Activated B cell treated with CpG ODN at 0.5 μM for 24 hours (primary cell): ENCODE results near the gene GPRASP2. TPM values are rescaled to one million over a fixed set of nuclear protein-coding genes. Genes with fewer than 3 reads are reported as not detected.

ENCODE experiments used
- ATAC-seq: fragments of 200-7000 bp; cut with Tn5 transposase; one replicate; pipeline ENCODE4 v1.10.0; 2021; ENCODE audit warnings: low read depth, mild to moderate bottlenecking, moderate library complexity
- CTCF ChIA-PET: fragments of 350-600 bp; sonication (Branson Sonifier 250); formaldehyde crosslinking; loops from one replicate; lab custom pipeline; 2021; ENCODE audit warnings: antibody characterized with exemption; lab: Charles Lee
- POLR2A ChIA-PET: fragments of 350-600 bp; sonication (Branson Sonifier 250); formaldehyde crosslinking; loops from one replicate; lab custom pipeline; 2021; ENCODE audit warnings: antibody characterized with exemption; lab: Charles Lee
- DNase-seq: peaks from one replicate; pipeline ENCODE4 v3.0.0; 2022
- H3K27ac Mint-ChIP-seq: one replicate; pipeline ENCODE4 v1.8.0; 2020; ENCODE audit warnings: mixed read lengths
- H3K27me3 Mint-ChIP-seq: one replicate; pipeline ENCODE4 v1.8.0; 2021; ENCODE audit warnings: mixed read lengths
- H3K36me3 Mint-ChIP-seq: one replicate; pipeline ENCODE4 v1.8.0; 2021; ENCODE audit warnings: low read depth, mixed read lengths
- H3K4me1 Mint-ChIP-seq: one replicate; pipeline ENCODE4 v1.8.0; 2021; ENCODE audit warnings: mixed read lengths
- H3K4me3 Mint-ChIP-seq: one replicate; pipeline ENCODE4 v1.8.0; 2020; ENCODE audit warnings: mild to moderate bottlenecking, mixed read lengths
- H3K9me3 Mint-ChIP-seq: one replicate; pipeline ENCODE4 v1.8.0; 2020; ENCODE audit warnings: mixed read lengths
- CTCF ChIP-seq: fragments of 200-600 bp; IDR thresholded peaks from one replicate; pipeline ENCODE4 v1.8.0; 2022; ENCODE audit warnings: antibody characterized with exemption, mild to moderate bottlenecking
- intact Hi-C: fragments of 100-400 bp; cut with micrococcal nuclease; formaldehyde crosslinking; loops from one replicate; pipeline ENCODE4 v1.15.1; 2024
- total RNA-seq: library from RNA; stranded (reverse); gene quantifications from 2 replicates; pipeline ENCODE4 v1.2.3, GENCODE V29; 2022

Gene GPRASP2
- total RNA-seq, 1 donor from 2014 or later = 0.16 TPM

- Mint-ChIP-seq H3K36me3 (peaks cover 19% of the 10 kb centered on the region), H3K27ac (no peak overlapping the region), H3K4me3 (no peak overlapping the region), H3K9me3 (peaks cover 6% of the 10 kb centered on the region), H3K4me1 (no peaks in the 10 kb centered on the region), H3K27me3 (no peaks in the 10 kb centered on the region)
- TF ChIP-seq CTCF = no peak
- intact Hi-C loops = no loop called here
- POLR2A ChIA-PET = no interaction called here
- CTCF ChIA-PET = no interaction called here
- no peak for ATAC-seq
- DNase-seq = no peak
Observed at GRCh38 chrX:102684772-102685520, 27.3 kb upstream of the GPRASP2 start.

- Mint-ChIP-seq H3K36me3 (peaks cover 6% of the 10 kb centered on the region), H3K9me3 (peaks cover 2% of the 10 kb centered on the region), H3K4me3 (no peak overlapping the region), H3K4me1 (no peaks in the 10 kb centered on the region), H3K27ac (no peak overlapping the region), H3K27me3 (no peaks in the 10 kb centered on the region)
- ATAC-seq = no peak
- POLR2A ChIA-PET = no interaction called here
- intact Hi-C loops = no loop called here
- CTCF ChIA-PET = no interaction called here
- TF ChIP-seq CTCF = no peak
- DNase-seq = no peak
Observed at GRCh38 chrX:102694749-102695148, 17.5 kb upstream of the GPRASP2 start.

GRCh38 chrX:102696306-102696705 lies 15.9 kb upstream of the GPRASP2 start:
- POLR2A ChIA-PET = no interaction called here
- H3K27ac Mint-ChIP-seq = no peak overlapping the region
- no peaks in the 10 kb centered on the region for H3K9me3 Mint-ChIP-seq
- H3K27me3 Mint-ChIP-seq = no peaks in the 10 kb centered on the region
- CTCF ChIA-PET = no interaction called here
- H3K36me3 Mint-ChIP-seq = peaks cover 2% of the 10 kb centered on the region
- TF ChIP-seq CTCF = no peak
- ATAC-seq = no peak
- DNase-seq = no peak
- H3K4me1 Mint-ChIP-seq = no peaks in the 10 kb centered on the region
- H3K4me3 Mint-ChIP-seq = no peak overlapping the region
- intact Hi-C loops = no loop called here

- ChIA-PET CTCF (no interaction called here), POLR2A (no interaction called here)
- Mint-ChIP-seq H3K36me3 (peaks cover 2% of the 10 kb centered on the region), H3K4me1 (no peaks in the 10 kb centered on the region), H3K27ac (no peak overlapping the region), H3K4me3 (no peak overlapping the region), H3K9me3 (no peaks in the 10 kb centered on the region), H3K27me3 (no peaks in the 10 kb centered on the region)
- ATAC-seq (no peak), DNase-seq (no peak)
- intact Hi-C loops = no loop called here
- TF ChIP-seq CTCF = no peak
Observed at GRCh38 chrX:102697494-102697893, 14.8 kb upstream of the GPRASP2 start.

- no peak overlapping the region for H3K27ac Mint-ChIP-seq
- POLR2A ChIA-PET = no interaction called here
- peaks cover 13% of the 10 kb centered on the region for H3K4me1 Mint-ChIP-seq
- H3K9me3 Mint-ChIP-seq = no peaks in the 10 kb centered on the region
- no peak for DNase-seq
- H3K27me3 Mint-ChIP-seq = peaks cover 13% of the 10 kb centered on the region
- ATAC-seq = no peak
- no peaks in the 10 kb centered on the region for H3K36me3 Mint-ChIP-seq
- CTCF ChIA-PET = no interaction called here
- intact Hi-C loops = no loop called here
- H3K4me3 Mint-ChIP-seq = no peak overlapping the region
- TF ChIP-seq CTCF = no peak
Observed at GRCh38 chrX:102708900-102709299, 3.3 kb upstream of the GPRASP2 start.
